Occipital lobe (tissue), 2 donors: ENCODE results near the gene STX8. TPM values are rescaled to one million over a fixed set of nuclear protein-coding genes. Genes with fewer than 3 reads are reported as not detected.
"Not testable (repeated sequence)": the region's sequence is repeated elsewhere in the genome, so short reads cannot be mapped to it uniquely, and the experiment has no call there.

Experiments used
- DNase-seq: peaks from one replicate; lab custom pipeline; 2025; lab: John Stamatoyannopoulos, UW
- total RNA-seq: library from RNA; depleted of rRNA; stranded (reverse); fragments of >200 nt; gene quantifications from one replicate; pipeline ENCODE4 v1.2.3, GENCODE V29; 2014

STX8 gene
- total RNA-seq, 1 donor from 2014 or later: 42.9 TPM

DNA sequence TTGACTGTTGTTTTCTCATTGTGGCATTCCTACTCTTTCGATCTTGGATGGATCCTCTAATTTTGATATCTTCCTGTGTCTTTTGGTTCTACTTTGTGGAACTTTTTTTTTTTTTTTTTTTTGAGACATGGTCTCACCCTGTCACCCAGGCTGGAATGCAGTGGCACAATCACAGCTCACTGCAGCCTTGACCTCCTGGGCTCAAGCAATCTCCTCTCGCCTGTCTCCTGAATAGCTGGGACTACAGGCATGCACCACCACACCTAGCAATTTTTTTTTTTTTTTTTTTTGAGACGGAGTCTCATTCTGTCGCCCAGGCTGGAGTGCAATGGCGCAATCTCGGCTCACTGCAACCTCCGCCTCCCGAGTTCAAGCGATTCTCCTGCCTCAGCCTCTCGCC lies 220.4 kb downstream of the STX8 start:
- not testable (repeated sequence) for DNase-seq

DNA sequence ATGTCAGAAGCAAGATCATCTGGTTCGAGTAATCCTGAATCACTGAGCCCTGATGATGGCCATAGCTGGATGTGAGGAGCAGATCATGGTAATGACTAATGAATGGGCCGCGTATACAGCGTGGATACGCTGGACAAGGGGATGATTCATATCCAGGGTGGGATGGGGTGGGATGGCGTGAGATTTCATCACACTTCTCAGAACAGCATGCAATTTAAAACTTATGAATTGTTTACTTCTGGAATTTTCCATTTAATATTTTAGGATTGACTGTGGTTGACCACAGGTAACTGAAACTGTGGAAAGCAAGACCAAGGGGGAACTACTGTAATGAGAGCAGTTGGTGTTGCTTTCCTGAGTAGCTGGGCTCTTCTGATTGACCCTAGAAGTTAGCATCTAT lies 225.5 kb downstream of the STX8 start:
- no peak for DNase-seq

- no peak for DNase-seq
These were observed 229.2 kb downstream of the STX8 start for GRCh38 chr17:9346296-9346926.

DNA sequence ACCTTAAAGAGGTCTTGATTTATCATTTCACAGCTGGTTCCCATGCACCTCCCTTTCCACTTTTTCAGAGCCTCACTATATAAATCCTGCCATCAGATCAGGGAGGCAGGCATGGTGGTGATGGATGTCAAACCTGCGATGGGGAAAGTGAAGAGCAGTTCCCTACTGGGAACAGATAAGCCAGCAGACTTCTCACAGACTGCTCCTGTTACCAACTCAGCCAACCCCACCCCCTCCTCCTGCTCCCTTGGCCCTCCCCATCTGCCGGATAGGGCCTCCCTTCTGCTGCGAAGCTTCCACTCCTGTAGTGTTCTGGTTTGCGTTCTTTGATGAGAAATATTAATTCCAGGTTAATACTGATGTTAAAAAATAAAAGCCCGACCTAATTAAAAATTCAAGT lies 232.1 kb downstream of the STX8 start:
- no peak for DNase-seq

DNA sequence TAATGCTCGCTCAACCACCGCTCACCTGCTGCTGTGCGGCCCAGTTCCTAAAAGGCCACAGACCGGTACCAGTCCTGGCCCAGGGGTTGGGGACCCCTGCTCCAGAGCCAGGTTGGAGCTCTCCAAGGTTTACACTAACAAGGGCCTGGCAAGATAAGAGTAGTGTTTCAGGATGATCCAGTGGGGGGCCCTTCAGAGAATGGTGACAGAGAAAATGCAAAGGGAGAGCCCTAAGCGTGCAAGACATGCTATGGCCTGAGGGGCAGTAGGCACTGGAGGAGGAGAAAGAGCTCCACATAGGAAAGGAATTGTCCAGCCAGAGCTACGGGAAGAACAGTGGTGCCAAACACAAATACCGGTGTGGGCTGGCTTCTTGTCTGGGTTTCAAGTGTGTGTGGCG lies 233.4 kb downstream of the STX8 start:
- no peak for DNase-seq

- DNase-seq: no peak
These were observed 235.7 kb downstream of the STX8 start for GRCh38 chr17:9339958-9340357.

DNA sequence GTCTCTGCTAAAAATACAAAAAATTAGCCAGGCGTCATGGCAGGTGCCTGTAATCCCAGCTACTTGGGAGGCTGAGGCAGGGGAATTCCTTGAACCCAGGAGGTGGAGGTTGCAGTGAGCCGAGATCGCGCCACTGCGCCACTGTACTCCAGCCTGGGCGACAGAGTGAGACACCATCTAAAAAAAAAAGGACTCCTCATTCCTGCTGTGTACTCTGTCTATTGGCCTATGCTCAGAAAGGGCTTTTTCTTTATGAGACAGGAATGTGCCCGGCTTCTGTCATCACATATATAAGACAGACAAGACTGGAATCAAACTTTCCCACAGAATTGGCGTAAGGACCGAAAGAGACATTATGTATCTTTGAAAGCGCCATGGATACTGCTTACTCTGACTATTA lies 236.1 kb downstream of the STX8 start:
- DNase-seq: not testable (repeated sequence)

GRCh38 chr17:9336817-9337216 lies 238.8 kb downstream of the STX8 start:
- DNase-seq: no peak

DNA sequence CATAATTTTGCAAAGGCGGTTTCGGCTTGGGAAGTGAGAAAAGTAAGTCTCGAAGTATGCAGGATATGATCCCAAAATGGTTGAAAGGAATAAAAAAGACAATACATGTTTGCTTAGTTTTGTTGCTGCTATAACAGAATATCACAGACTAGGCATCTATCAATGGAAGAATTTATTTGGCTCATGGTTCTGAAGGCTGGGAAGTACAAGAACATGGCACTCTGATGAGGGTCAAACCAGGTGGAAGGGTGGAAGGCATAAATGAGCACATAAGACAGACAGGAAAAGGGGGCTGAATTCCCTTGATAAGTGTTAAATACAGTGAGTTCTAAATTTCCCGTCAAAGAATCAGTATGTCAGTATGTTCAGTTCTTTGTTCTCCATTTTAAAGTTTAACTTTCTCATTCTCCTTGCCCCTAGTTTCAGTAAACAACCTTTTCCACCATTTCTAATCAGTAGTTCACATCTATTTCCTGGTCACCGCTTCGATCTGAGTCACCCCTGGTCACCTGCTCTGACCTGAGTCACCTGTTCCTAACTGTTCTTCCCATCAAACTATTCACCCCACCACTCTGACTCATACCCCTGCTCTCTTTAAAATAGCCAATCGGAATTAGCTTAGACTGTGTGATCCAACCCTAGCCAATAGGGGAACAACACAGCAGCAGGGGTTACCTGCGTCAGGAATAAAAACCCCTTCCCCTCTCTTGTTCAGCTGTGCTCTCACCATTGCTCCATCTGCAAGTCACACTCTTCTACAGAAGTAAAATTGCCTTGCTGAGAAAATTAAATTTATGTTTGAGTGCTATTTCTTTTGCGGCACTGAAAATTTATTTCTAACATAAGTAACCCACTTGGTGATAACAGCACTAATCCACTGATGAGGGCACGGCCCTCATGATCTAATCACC lies 240.8 kb downstream of the STX8 start:
- DNase-seq: no peak

GRCh38 chr17:9332132-9332494 lies 243.5 kb downstream of the STX8 start:
- no peak for DNase-seq

DNA sequence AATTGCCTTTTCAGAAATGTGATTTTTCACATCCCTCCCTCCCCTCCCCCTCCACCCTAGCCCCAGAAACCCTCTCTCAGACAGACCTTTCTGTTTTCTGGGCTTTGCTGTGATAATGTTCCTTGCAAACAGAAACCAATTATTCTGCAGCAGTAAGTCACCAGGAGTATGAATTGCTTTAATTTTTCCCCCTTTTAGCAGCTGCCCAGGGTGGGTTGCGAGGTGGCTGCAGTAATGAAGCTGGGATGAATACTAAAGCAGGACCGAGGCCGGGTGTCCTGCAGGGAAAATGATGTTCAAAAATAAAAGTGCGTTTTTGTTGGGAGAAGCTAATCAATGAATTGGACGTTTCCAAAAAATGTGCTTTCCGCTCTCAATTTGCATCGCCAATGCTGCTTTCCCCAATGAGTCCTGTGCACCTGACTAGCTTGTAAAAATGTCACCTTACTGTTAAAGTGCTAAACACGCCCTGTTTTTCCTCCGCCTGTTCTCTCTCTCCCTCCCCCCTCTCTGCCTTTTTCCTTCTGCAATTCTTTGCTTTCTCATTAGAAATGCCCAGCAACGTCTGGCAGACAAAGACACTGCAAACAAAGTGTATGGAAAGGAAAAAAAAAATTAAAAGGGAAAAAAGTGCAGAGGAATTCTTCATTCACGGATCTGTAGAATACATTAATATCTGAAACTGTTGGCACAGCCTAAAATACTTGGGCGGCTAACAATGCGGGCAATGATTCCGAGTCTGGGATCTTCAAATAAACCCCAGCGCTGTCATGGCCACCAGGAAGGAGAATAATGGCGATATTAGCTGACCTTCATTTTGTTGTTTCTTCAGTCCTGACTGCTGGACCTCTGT lies 244.1 kb downstream of the STX8 start:
- DNase-seq: no peak

DNA sequence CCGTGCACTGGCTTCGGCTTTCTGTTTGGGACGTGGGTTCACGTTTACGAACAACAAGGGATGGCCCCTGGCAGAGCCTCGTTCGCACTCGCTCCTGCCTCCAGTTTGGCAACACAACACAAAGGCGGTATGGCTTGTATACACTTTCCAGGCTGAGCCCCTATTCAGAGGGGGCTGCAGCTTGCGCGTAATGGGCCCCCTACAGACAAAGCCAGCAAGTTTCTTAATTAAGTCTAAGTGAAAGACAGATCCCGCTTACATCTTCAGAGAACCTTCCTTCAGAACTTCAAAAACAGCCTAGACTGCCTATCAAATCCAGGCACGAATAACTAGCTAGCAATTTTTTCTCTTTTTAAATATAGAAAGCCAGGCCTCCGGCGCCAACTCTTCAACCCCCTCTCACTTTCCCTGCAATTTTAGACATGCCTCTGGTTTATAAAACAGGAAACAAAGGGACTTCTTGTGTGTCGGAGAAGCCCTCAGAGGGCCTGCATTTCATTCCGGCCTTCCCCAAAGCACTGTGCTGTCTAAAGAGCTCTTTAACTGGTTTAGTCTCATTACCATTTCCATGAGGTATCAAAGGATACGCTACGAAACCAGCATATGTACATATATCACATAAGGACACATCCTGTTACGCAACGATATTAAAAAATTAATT lies 244.9 kb downstream of the STX8 start:
- DNase-seq: no peak

GRCh38 chr17:9330141-9330540 lies 245.5 kb downstream of the STX8 start:
- no peak for DNase-seq

DNA sequence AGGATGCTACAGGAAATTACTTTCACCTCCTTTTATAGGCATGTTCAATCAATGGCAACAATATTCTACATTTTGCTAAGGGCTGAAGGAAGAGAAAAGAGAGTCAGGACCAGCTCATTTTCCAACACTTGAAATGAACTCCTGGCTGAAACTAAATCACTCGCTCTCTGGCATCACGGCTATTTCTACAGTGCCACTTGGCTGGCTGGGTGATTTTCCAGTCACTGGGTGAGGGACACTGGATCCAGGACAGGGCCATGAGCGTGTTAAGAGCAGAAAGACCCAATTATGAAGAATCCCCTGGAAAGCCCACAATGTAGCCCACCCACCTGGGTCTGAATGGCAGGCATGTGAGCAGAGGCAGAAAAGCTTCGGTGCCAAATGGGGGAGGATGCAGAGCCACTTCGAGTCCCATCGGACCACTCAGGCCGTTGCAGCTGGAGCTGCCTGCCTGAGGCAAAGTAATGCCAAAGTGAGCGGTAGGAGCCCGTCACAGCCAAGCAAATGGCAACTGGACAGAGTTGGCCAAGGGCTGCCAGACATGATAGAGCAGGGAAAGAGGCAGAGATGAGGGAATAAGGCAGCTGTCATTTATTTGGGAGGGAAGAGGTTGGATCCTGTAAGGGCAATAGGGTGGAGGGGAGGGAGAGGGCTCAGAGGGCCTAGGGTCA lies 246.2 kb downstream of the STX8 start:
- no peak for DNase-seq

DNA sequence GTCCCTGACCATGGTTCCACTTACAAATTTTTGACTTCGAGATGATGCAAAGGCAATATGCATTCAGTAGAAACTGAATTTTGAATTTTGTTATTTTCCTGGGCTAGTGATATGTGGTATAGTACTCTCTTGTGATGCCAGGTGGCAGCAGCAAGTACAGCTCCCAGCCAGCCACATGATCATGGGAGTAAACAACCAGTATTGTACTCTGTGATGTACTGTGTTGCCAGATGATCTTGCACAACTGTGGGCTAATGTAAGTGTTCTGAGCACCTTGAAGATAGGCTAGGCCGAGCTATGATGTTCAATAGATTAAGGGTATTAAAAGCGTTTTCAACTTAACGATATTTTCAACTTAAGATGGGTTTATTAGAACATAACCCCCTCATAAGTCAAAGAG lies 250.8 kb downstream of the STX8 start:
- no peak for DNase-seq

DNA sequence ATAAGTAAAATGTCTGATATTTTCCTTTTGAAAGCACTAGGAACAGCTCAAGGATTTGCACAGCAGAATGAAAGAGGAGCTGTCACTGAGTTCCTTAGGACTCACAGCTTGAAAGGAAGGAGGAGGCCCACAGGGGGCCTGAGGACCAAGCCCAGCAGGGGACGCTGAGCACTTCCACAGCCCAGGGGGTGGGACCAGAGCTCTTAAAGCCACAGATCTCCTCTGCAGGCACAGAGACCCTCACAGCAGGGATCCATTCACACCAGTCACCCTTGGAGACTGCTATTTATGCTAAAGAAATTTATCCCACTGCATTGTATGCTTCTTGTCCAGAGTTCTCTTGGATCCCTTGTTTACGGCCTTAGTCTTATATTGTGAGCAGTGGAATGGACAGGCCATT lies 253.3 kb downstream of the STX8 start:
- DNase-seq: no peak

DNA sequence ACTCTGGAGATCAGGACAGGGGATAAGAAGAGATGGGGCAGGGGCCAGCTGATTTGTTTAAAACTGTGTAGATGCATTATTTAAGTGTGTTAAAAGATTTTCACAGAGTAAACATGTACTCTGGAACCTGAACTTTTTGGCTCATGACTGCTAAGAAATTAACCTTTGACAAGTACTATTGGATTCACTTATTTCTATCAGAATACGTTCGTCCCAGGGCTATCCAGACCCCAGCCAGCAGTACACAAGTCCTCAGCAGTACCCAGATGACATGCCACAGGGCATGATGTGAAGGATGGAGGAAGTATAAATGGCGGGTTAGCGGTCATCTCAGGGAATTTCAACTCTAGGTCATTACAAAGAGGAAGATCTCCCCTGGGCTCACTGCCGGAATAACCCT lies 253.7 kb downstream of the STX8 start:
- no peak for DNase-seq

GRCh38 chr17:9315360-9315759 lies 260.3 kb downstream of the STX8 start:
- DNase-seq: no peak

DNA sequence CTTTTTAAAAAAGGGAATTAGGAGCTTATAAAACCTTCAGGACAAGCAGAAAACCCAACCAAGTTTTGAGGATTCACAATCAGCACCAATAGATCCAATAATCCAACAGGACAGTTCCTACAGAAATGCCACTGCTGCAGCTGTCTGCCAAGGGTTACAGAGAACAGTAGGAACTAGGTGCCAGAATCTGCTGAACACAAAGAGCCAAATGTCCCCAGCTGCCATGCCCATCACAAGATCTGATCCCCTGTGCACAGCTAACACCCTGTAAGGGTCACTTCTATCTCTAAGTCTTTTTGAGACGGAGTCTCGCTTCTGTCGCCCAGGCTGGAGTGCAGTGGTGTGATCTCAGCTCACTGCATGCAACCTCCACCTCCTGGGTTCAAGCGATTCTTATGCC lies 262.3 kb downstream of the STX8 start:
- no peak for DNase-seq

- DNase-seq: no peak
These were observed 266.4 kb downstream of the STX8 start for GRCh38 chr17:9309216-9309615.

DNA sequence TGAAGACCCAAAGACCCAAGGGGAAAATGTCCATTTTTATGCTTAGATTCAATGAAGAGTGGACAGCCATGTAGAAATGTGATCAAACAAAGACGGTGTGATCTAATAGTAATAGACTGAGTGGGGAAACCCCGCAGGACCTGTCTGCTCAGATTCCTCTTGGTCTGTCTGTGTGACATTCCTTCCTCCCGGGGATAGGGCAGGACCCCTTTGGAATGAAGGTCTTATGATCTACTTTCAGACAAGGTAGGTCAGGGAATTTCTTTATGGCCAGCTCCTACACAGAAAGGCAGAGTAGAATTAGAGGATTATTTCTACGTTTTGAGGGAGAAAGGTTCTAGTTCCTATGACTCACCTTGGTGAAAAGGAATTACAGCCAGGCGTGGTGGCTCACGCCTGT lies 267.6 kb downstream of the STX8 start:
- no peak for DNase-seq
